ENCODE results near the gene CELA1.

CELA1 gene

GRCh38 chr12:51360315-51360714, 13.8 kb upstream of the CELA1 start:
- no peak for DNase-seq (ENCODE audit: low read depth)
- TF ChIP-seq CTCF (IDR thresholded peaks at IDR 0.05; ENCODE audit: low read depth, low read length, missing control alignments) = no peak
- no peak overlapping the region for H3K4me3 ChIP-seq (ENCODE audit: low read depth, low read length)

GRCh38 chr12:51359851-51360250, 13.4 kb upstream of the CELA1 start:
- no peak overlapping the region for H3K4me3 ChIP-seq (ENCODE audit: low read depth, low read length)
- no peak for DNase-seq (ENCODE audit: low read depth)
- no peak for TF ChIP-seq CTCF (IDR thresholded peaks at IDR 0.05; ENCODE audit: low read depth, low read length, missing control alignments)

- no peak for DNase-seq (ENCODE audit: low read depth)
- no peak for TF ChIP-seq CTCF (IDR thresholded peaks at IDR 0.05; ENCODE audit: low read depth, low read length, missing control alignments)
- H3K4me3 ChIP-seq (ENCODE audit: low read depth, low read length) = no peak overlapping the region
Observed at GRCh38 chr12:51358496-51358895, 12.0 kb upstream of the CELA1 start.

- TF ChIP-seq CTCF (IDR thresholded peaks at IDR 0.05; ENCODE audit: low read depth, low read length, missing control alignments) = no peak
Observed at GRCh38 chr12:51357374-51358047, 11.0 kb upstream of the CELA1 start.

GRCh38 chr12:51351913-51352532, 5.5 kb upstream of the CELA1 start:
- H3K4me3 ChIP-seq (ENCODE audit: low read depth, low read length) = no peak overlapping the region
- DNase-seq (ENCODE audit: low read depth) = no peak
- peak; percentile 74 for TF ChIP-seq CTCF (IDR thresholded peaks at IDR 0.05; ENCODE audit: low read depth, low read length, missing control alignments)

More at GRCh38 chr12:51357374-51358047, 11.0 kb upstream of the CELA1 start:
- no peak overlapping the region for H3K4me3 ChIP-seq (ENCODE audit: low read depth, low read length)
- peak; percentile 25 for DNase-seq (ENCODE audit: low read depth)

- TF ChIP-seq CTCF (IDR thresholded peaks at IDR 0.05; ENCODE audit: low read depth, low read length, missing control alignments) = no peak
- no peak overlapping the region for H3K4me3 ChIP-seq (ENCODE audit: low read depth, low read length)
- no peak for DNase-seq (ENCODE audit: low read depth)
Observed at GRCh38 chr12:51349026-51349425, 2.5 kb upstream of the CELA1 start.

- no peak for TF ChIP-seq CTCF (IDR thresholded peaks at IDR 0.05; ENCODE audit: low read depth, low read length, missing control alignments)
Observed at GRCh38 chr12:51348116-51348515, 1.6 kb upstream of the CELA1 start.

More at GRCh38 chr12:51348116-51348515, 1.6 kb upstream of the CELA1 start:
- no peak for DNase-seq (ENCODE audit: low read depth)
- no peak overlapping the region for H3K4me3 ChIP-seq (ENCODE audit: low read depth, low read length)
